K562 (cell line): ENCODE results near the gene FCHSD1. TPM values are rescaled to one million over a fixed set of nuclear protein-coding genes. Genes with fewer than 3 reads are reported as not detected.

ENCODE experiments used
- AFF1 ChIP-seq, 2 experiments: fragments of 450-650 bp; IDR thresholded peaks; 2 replicates each; pipeline ENCODE4 v1.6.1; 2018; ENCODE audit warnings: mild to moderate bottlenecking in 2 of 2, low read depth in 1 of 2; ENCODE audit not compliant: partially characterized antibody in 2 of 2
- C11orf30 ChIP-seq: fragments of 450-650 bp; IDR thresholded peaks from 2 replicates; pipeline ENCODE4 v1.6.1; 2016; ENCODE audit warnings: low read depth, mild to moderate bottlenecking
- CEBPG ChIP-seq, 3 experiments: fragments of 200-800 bp in 1 of 3; sonication (Bioruptor generic) in 1 of 3; sonication (generic) in 1 of 3; formaldehyde crosslinking in 1 of 3; IDR thresholded peaks in 2 of 3; conservative IDR thresholded peaks in 1 of 3; 2 replicates each; pipeline versions ENCODE4 v1.6.1 to v1.8.0; 2016 to 2022; ENCODE audit warnings: missing compliant biosample characterization in 2 of 3, missing genetic modification characterization in 2 of 3, mild to moderate bottlenecking in 1 of 3, missing genetic modification reagents in 1 of 3
- CHD4 ChIP-seq: fragments of 200-600 bp; sonication (generic); IDR thresholded peaks from 3 replicates; pipeline ENCODE4 v1.6.1; 2012; ENCODE audit warnings: low read depth, mild to moderate bottlenecking, mixed read lengths, low read length, inconsistent platforms; ENCODE audit not compliant: insufficient read depth, insufficient replicate concordance, poor library complexity, severe bottlenecking
- E2F3 ChIP-seq: fragments of 250-450 bp; sonication (Bioruptor Pico); IDR thresholded peaks from 2 replicates; pipeline ENCODE4 v1.4.0; 2020; ENCODE audit warnings: mild to moderate bottlenecking
- ELF1 ChIP-seq: fragments of 200-800 bp; sonication (Bioruptor generic); IDR thresholded peaks from 2 replicates; pipeline ENCODE4 v1.6.1; 2016; ENCODE audit warnings: missing genetic modification characterization, missing compliant biosample characterization
- HDAC3 ChIP-seq: fragments of 450-650 bp; IDR thresholded peaks from 2 replicates; pipeline ENCODE4 v1.6.1; 2018; ENCODE audit warnings: borderline replicate concordance, mild to moderate bottlenecking, moderate library complexity; ENCODE audit not compliant: partially characterized antibody
- MAZ ChIP-seq, 2 experiments: fragments of 450-650 bp in 1 of 2; sonication (generic) in 1 of 2; formaldehyde crosslinking; IDR thresholded peaks in 1 of 2; conservative IDR thresholded peaks in 1 of 2; 2 replicates each; pipeline versions ENCODE4 v1.4.0 to v1.5.0; 2020; ENCODE audit warnings: mild to moderate bottlenecking in 1 of 2, missing genetic modification reagents in 1 of 2
- MTA3 ChIP-seq: fragments of 450-650 bp; formaldehyde crosslinking; IDR thresholded peaks from 2 replicates; pipeline ENCODE4 v1.6.1; 2017; ENCODE audit warnings: mild to moderate bottlenecking, borderline replicate concordance
- NBN ChIP-seq: fragments of 450-650 bp; IDR thresholded peaks from 2 replicates; pipeline ENCODE4 v1.6.1; 2016; ENCODE audit warnings: low read depth, mild to moderate bottlenecking
- NCOA1 ChIP-seq: fragments of 450-650 bp; IDR thresholded peaks from 2 replicates; pipeline ENCODE4 v1.6.1; 2016; ENCODE audit warnings: low read depth
- SAFB2 ChIP-seq: fragments of 200-400 bp; formaldehyde crosslinking; IDR thresholded peaks from 2 replicates; pipeline ENCODE4 v1.6.1; 2018; ENCODE audit warnings: borderline replicate concordance, low read length, low read depth, moderate library complexity; ENCODE audit not compliant: severe bottlenecking
- SLC30A9 ChIP-seq: fragments of 250-450 bp; sonication (Bioruptor Pico); IDR thresholded peaks from 2 replicates; pipeline ENCODE4 v1.8.0; 2022; ENCODE audit warnings: mild to moderate bottlenecking, moderate library complexity
- SREBF2 ChIP-seq: sonication (generic); formaldehyde crosslinking; IDR thresholded peaks from 2 replicates; pipeline ENCODE4 v1.4.0; 2020; ENCODE audit warnings: mild to moderate bottlenecking, missing genetic modification reagents
- SRSF1 ChIP-seq: fragments of 200-400 bp; formaldehyde crosslinking; IDR thresholded peaks from 2 replicates; pipeline ENCODE4 v1.6.1; 2017; ENCODE audit warnings: mild to moderate bottlenecking, low read depth, low read length, moderate library complexity
- TCF7L2 ChIP-seq: fragments of 150-350 bp; IDR thresholded peaks from 2 replicates; pipeline ENCODE4 v1.6.1; 2016; ENCODE audit warnings: low read depth, mild to moderate bottlenecking, low read length, moderate library complexity
- TCFL5 ChIP-seq: fragments of 250-450 bp; sonication (Bioruptor Pico); conservative IDR thresholded peaks from 2 replicates; pipeline ENCODE4 v1.6.1; 2021; ENCODE audit warnings: mild to moderate bottlenecking, moderate library complexity, matching md5 sums
- TOE1 ChIP-seq, 2 experiments: fragments of 450-650 bp in 1 of 2; sonication (generic) in 1 of 2; formaldehyde crosslinking in 1 of 2; IDR thresholded peaks; 2 replicates each; pipeline versions ENCODE4 v1.7.1 to v1.8.0; 2016 to 2022; ENCODE audit warnings: borderline replicate concordance in 2 of 2, mild to moderate bottlenecking in 2 of 2, antibody characterized with exemption in 1 of 2, inconsistent platforms in 1 of 2, low read depth in 1 of 2, missing genetic modification reagents in 1 of 2, moderate library complexity in 1 of 2
- ZNF785 ChIP-seq: fragments of 250-450 bp; sonication (Bioruptor Pico); IDR thresholded peaks from 2 replicates; pipeline ENCODE4 v1.4.0; 2020; ENCODE audit warnings: mild to moderate bottlenecking
- ZNF830 ChIP-seq: fragments of 250-450 bp; sonication (Bioruptor Pico); IDR thresholded peaks from 2 replicates; pipeline ENCODE4 v1.5.0; 2021; ENCODE audit warnings: mild to moderate bottlenecking
- polyA plus RNA-seq, 8 experiments: library from polyadenylated mRNA; depleted of rRNA in 4 of 8; stranded (reverse) in 5 of 8; unstranded in 3 of 8; fragments of >200 nt; fragmentation: Nextera tagmentation in 2 of 8; fragmentation: Illumina TruSeq in 1 of 8; extraction: Ambion mirVana in 2 of 8; extraction: Trizol in 1 of 8; gene quantifications; 2 replicates each; pipeline versions ENCODE4 v1.2.1 to v1.2.3, GENCODE V29; 2011 to 2014; ENCODE audit warnings: inconsistent platforms in 1 of 8, missing spikeins in 1 of 8
- total RNA-seq, 7 experiments: library from RNA; depleted of rRNA in 6 of 7; stranded (reverse); fragments of >200 nt in 6 of 7; fragmentation: Illumina TruSeq in 2 of 7; extraction: Trizol in 2 of 7; gene quantifications; 2 replicates each; pipeline versions ENCODE4 v1.2.1 to v1.2.3, GENCODE V29; 2011 to 2021; ENCODE audit warnings: low replicate concordance in 1 of 7
- TF ChIP-seq, protein P1 (sequence below): fragments of 250-450 bp; sonication (Bioruptor Pico); IDR thresholded peaks from 2 replicates; pipeline ENCODE4 v1.9.0; 2021; ENCODE audit warnings: mild to moderate bottlenecking, inconsistent platforms

Gene FCHSD1
- total and polyA plus RNA-seq, 9 of the 15 experiments (the other 6 are each of a cell fraction or from before 2014, with no cell fraction given): 0.35 to 37.5 (median 13.6) TPM

GRCh38 chr5:141691867-141692532, 40.8 kb upstream of the FCHSD1 start (continued):
- TF ChIP-seq ZNF785 (CRISPR knock-in tag): no peak
- TF ChIP-seq ELF1 (tag): no peak
- TF ChIP-seq SRSF1: no peak
- TF ChIP-seq E2F3 (CRISPR knock-in tag): no peak
- TF ChIP-seq SAFB2: no peak
- TF ChIP-seq TCFL5 (CRISPR knock-in tag): no peak
- TF ChIP-seq CEBPG (CRISPR knock-in tag; IDR thresholded peaks at IDR 0.05): no peak
- TF ChIP-seq CEBPG (tag; conservative IDR thresholded peaks at IDR 0.05 in 1 of 2, IDR thresholded peaks at IDR 0.05 in 1 of 2): no peak
- TF ChIP-seq TCF7L2: no peak
- TF ChIP-seq NCOA1: no peak
- peak; percentile 44; the same call in 1 of the 2 replicates for TF ChIP-seq NBN
- TF ChIP-seq AFF1 (IDR thresholded peaks at IDR 0.05; ENCODE audit: low read depth in 1 of 2, partially characterized antibody in 2 of 2): no peak
- TF ChIP-seq C11orf30: no peak
- TF ChIP-seq CHD4: peak; percentile 96
- no peak for TF ChIP-seq HDAC3
- TF ChIP-seq TOE1 (IDR thresholded peaks at IDR 0.05; ENCODE audit: borderline replicate concordance): peak; percentile 49; the same call in 1 of the 2 replicates
- no peak for TF ChIP-seq TOE1 (CRISPR knock-in tag; IDR thresholded peaks at IDR 0.05; ENCODE audit: borderline replicate concordance, low read depth)
- TF ChIP-seq, protein P1, sequence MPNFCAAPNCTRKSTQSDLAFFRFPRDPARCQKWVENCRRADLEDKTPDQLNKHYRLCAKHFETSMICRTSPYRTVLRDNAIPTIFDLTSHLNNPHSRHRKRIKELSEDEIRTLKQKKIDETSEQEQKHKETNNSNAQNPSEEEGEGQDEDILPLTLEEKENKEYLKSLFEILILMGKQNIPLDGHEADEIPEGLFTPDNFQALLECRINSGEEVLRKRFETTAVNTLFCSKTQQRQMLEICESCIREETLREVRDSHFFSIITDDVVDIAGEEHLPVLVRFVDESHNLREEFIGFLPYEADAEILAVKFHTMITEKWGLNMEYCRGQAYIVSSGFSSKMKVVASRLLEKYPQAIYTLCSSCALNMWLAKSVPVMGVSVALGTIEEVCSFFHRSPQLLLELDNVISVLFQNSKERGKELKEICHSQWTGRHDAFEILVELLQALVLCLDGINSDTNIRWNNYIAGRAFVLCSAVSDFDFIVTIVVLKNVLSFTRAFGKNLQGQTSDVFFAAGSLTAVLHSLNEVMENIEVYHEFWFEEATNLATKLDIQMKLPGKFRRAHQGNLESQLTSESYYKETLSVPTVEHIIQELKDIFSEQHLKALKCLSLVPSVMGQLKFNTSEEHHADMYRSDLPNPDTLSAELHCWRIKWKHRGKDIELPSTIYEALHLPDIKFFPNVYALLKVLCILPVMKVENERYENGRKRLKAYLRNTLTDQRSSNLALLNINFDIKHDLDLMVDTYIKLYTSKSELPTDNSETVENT (CRISPR knock-in tag): no peak
- no peak for TF ChIP-seq SLC30A9 (CRISPR knock-in tag)
- TF ChIP-seq SREBF2 (CRISPR knock-in tag): no peak
- no peak for TF ChIP-seq ZNF830 (CRISPR knock-in tag)
- no peak; the same call in 1 of the 2 replicates for TF ChIP-seq MTA3
- peak; percentile 71 to 84 for TF ChIP-seq MAZ (CRISPR knock-in tag; conservative IDR thresholded peaks at IDR 0.05 in 1 of 2, IDR thresholded peaks at IDR 0.05 in 1 of 2)
